PC-9 (cell line): Measurements from ENCODE around the gene ANKRD11.

Experiments
- CTCF ChIP-seq: fragments of 200-600 bp; sonication (generic); conservative IDR thresholded peaks from 2 replicates; pipeline ENCODE4 v1.6.1; 2017; ENCODE audit warnings: mixed run types, antibody characterized with exemption, mild to moderate bottlenecking, moderate library complexity
- EZH2 ChIP-seq: fragments of 200-600 bp; sonication (generic); IDR thresholded peaks from 2 replicates; pipeline ENCODE4 v1.8.0; 2017; ENCODE audit warnings: antibody characterized with exemption, low read depth

- TF ChIP-seq EZH2 (no peak), CTCF (no peak)
These were observed 43.9 kb upstream of the ANKRD11 start for GRCh38 chr16:89534252-89534756.
